GM12891 (cell line): ENCODE results near the gene CHST7.

Source experiments
- PAX5 ChIP-seq: IDR thresholded peaks from 2 replicates; pipeline ENCODE4 v1.6.1; 2011; ENCODE audit warnings: low read length, moderate library complexity, mild to moderate bottlenecking; ENCODE audit not compliant: insufficient read depth, severe bottlenecking
- POLR2A ChIP-seq: IDR thresholded peaks from 2 replicates; pipeline ENCODE4 v1.6.1; 2011; ENCODE audit warnings: low read depth, low read length, control low read depth
- POLR2AphosphoS5 ChIP-seq: IDR thresholded peaks from 2 replicates; pipeline ENCODE4 v1.6.1; 2011; ENCODE audit warnings: low read depth, low read length, control low read depth
- TAF1 ChIP-seq: IDR thresholded peaks from 2 replicates; pipeline ENCODE4 v1.6.1; 2011; ENCODE audit warnings: low read depth, low read length, control low read depth

DNA sequence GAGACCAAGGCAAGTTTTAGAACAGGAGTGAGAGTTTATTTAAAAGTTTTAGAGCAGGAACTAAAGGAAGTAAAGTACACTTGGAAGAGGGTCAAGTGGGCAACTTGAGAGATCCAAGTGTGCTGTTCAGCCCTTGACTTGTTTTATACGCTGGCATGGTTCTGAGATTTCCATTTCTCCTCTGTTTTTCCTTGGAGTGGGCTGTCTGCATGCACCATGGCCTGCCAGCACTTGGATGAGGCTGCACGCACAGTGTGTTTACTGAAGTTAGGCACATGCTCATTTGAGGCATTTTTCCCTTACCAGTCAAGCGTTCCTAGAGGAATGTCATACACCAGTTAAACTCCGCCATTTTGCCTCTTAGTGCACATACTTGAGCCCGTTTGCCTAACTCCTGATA is 19.6 kb upstream of the CHST7 start:
- no peak for TF ChIP-seq POLR2AphosphoS5
- no peak for TF ChIP-seq POLR2A
- TF ChIP-seq TAF1 = no peak
- no peak for TF ChIP-seq PAX5
